Medulla oblongata (tissue), 1 donor: ENCODE results near the gene CTNNA2.
"Not testable (repeated sequence)": the region's sequence is repeated elsewhere in the genome, so short reads cannot be mapped to it uniquely, and the experiment has no call there.

ENCODE experiments used
- DNase-seq: peaks from one replicate; pipeline ENCODE4 v3.0.0-alpha.2; 2015; ENCODE audit errors: extremely low spot score

The CTNNA2 gene

DNA sequence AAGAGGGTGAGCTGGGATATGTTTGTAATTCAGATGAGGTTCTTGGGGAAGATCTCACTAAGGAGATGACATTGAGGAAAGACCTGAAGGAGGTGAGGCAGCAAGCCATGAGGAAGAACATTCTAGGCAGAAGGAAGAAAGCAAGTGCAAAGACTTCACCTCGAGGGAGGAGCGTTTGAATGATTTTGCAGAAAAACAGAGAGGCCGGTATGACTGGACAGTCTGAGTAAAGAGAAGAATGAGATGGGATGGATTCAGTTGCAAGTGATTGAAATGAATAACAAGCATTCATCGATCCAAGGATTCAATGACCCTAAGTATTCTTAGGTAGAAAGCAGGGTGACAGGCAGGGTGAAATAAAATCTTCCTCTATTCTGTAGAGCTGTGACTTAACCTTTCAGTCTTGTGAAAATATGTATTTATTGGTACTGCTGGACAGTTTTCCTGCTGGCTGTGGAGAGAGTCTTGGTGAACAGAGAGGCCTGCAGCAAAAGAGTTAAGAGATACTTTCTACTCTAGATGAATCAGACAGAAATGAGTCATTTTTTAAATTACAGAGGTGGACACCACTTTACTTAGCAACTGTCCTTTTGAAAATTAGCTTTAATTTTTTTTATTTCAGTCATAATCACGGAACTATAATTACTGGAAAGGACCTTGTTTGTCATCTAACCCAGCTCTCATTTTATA, 513.3 kb downstream of the CTNNA2 start:
- DNase-seq, result no peak

DNA sequence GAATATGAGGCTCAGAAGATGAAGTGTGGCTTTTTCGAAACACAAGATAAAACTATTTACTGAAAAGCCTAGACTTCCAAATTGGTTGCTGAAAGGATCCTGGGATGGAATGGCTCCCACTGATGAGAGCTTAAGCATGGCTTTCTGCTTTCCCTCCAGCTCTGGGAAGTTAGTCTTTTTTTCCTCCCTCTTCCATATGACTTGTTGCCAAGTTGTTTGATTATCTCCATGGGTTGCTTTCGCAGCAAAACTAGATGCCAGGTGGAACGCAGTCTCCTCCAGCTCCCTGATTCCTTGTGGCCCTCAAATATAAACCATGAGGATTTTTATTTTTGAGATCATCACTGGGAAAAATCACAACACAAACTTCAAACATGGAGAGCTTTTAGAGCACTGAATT, 515.2 kb downstream of the CTNNA2 start:
- no peak for DNase-seq

- DNase-seq, result no peak
Observed at GRCh38 chr2:80028584-80028983, 515.7 kb downstream of the CTNNA2 start.

DNA sequence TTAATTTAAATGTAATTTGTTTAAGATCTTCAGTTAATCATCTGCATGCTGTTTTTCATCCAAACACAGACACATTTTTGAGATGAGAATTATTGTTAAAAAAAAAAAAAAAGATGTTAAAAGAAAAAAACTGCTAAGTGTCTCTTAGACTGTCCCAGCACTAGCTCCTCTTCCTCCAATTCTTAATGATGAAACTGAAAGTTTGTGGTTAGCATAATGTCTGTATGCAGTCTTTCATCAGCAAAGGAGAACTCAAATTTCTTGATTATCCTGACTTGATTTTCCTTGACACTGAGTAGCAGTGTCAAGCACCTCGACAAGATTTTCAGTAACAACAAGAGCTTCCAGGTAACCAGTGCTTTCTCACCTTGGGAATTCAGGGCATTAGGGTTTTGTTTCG, 517.3 kb downstream of the CTNNA2 start:
- no peak for DNase-seq

DNA sequence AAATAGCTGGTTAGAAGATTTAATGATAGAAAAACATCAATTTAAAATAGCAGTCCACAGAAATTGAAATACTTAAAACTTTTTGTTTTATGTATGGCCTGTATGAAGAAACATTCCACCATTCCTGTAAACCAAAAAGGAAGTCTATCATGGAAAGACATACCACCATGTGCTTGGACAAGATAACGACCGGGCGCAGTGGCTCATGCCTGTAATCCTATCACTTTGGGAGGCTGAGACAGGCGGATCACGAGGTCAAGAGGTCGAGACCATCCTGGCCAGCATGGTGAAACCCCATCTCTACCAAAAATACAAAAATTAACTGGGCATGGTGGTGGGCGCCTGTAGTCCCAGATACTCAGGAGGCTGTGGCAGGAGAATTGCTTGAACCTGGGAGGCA, 519.8 kb downstream of the CTNNA2 start:
- DNase-seq, result not testable (repeated sequence)

DNA sequence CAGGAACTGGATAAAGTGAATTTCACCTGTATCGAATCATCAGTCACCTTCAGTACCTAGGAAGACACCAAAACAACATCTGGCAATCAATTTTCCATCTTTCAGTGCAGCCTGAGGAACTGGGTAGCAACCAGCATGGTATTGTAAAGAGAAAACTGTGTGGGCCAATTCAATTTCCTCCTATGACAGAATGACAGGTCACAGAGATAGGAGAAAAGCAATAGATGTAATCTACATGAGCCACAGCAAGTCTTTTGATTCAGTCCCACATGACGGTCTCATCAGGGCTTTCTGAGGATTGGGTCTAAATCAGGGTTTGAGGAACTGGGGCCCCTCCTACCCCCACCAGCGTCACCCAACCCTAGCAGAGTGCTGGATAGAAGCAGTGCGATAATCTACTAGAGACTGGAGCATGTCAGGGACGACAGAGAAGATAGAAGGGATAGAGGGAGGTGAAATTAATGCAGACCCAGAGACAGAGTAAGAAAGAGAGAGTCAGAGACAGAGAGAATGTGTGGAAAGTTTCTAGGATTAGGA, 523.0 kb downstream of the CTNNA2 start:
- DNase-seq, result no peak

- no peak for DNase-seq
Observed at GRCh38 chr2:80037310-80037709, 524.5 kb downstream of the CTNNA2 start.

GRCh38 chr2:80040226-80040625, 527.4 kb downstream of the CTNNA2 start:
- DNase-seq, result no peak

- DNase-seq, result no peak
Observed at GRCh38 chr2:80042635-80043034, 529.8 kb downstream of the CTNNA2 start.

- DNase-seq, result no peak
Observed at GRCh38 chr2:80048296-80048695, 535.4 kb downstream of the CTNNA2 start.

- no peak for DNase-seq
Observed at GRCh38 chr2:80050246-80050645, 537.4 kb downstream of the CTNNA2 start.

DNA sequence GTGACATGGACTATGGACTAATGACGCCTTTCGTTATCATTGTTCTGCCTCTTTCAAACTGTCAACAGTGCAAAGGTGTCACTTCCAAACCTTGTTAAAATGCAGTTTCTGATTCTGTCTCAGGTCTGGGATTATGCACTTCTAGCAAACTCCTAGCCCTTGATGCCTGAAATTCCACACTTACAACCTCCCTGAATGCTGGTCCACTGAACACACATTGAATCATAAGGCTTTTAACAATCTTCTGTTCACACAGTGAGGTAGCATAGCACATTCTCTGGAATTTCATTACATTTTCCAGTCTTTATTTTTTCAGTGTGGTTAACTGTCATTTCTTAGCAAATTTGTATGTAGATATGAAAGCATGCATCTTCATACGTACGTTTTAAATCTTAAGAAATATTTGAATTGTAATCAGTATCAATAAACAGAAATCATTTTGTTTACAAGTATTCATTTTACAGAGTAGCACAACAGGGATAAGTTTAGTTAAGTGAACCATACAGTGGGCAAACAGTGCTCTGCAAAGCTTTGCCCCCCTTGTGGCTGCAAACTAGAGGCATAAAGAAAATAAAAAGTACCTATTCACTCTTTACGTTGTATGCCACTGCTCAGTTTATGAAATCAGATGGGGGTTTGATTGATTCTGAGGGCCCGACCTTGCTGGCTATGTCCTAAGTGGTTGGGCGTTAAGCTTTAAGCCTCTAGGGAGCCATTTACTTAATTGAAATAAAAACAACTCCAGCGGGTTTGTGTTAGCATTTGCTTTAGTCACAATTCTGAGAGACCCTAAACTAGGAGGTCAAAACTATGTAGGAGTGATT, 540.9 kb downstream of the CTNNA2 start:
- no peak for DNase-seq

- no peak for DNase-seq
Observed at GRCh38 chr2:80054346-80054675, 541.5 kb downstream of the CTNNA2 start.

GRCh38 chr2:80057956-80058355, 545.1 kb downstream of the CTNNA2 start:
- no peak for DNase-seq

GRCh38 chr2:80058562-80058961, 545.7 kb downstream of the CTNNA2 start:
- no peak for DNase-seq

DNA sequence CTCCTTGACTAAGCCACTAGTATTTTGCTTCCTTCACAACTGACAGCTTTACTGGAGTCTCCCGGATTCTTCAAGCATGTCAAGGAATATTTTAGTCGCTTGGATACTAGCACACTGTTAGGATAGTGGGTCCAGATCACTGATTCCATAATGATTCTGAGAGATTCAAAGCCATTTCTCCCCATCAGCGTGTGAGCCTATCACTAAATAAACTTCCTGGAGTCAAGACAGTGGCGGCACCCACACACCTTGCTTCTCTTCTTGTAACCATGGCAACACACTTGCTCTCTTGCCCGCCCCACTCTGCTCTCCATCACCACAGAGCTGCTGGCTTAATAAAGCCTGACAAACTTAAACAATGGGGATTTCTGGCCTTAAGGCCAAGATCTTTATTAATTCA, 546.6 kb downstream of the CTNNA2 start:
- DNase-seq, result no peak

GRCh38 chr2:80061881-80062280, 549.0 kb downstream of the CTNNA2 start:
- DNase-seq, result peak; percentile 40

DNA sequence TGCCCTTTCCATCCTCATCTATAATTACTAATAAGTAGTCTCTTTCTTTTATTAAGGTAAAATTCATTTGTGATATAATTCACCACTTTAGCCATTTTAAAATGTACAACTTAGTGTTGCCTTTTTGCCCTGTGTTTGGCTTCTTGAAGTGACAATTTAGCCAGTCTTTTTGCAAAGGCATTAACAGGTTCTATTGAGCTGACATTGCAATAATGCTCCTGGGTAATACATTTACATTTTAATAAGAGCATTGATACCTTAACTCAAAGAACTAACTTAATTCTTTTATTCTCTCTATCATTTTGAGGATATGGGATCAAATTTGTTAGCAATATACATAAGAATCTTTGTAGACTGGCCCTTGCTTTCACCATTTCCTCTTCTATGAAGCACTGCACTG, 549.4 kb downstream of the CTNNA2 start:
- no peak for DNase-seq

DNA sequence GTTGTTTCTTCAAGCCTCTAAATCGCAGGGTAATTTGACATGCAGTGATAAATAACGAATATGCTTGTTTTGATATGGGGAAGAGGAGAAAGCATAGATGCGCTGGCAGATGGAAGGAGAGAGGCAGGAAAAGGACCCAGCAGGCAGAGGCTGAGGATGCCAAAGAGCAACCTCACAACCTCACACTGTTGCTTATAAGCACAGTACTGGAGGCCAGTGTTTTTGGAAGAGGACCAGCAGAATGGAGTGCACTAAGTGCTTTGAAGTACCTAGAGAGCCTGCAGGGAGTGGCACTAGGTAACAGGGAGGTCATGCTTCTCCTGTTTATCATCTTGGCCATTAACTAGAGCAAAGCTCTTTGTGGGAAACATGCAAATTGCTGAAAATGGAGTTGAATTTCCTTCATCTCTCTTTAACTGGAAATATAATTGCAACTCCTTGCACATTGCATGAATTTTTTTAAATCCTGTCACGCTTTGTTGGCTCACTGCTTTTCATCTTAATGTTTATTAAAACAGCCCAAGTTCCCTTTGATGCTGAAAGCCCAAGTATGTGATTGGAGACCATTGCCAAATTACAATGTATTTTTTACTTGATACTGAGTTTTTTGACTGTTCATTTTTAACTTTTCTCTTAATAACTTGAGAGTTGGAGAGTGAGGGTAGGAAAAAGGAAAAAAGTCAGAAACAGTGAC, 555.3 kb downstream of the CTNNA2 start:
- no peak for DNase-seq

- DNase-seq, result no peak
Observed at GRCh38 chr2:80070587-80070986, 557.7 kb downstream of the CTNNA2 start.

DNA sequence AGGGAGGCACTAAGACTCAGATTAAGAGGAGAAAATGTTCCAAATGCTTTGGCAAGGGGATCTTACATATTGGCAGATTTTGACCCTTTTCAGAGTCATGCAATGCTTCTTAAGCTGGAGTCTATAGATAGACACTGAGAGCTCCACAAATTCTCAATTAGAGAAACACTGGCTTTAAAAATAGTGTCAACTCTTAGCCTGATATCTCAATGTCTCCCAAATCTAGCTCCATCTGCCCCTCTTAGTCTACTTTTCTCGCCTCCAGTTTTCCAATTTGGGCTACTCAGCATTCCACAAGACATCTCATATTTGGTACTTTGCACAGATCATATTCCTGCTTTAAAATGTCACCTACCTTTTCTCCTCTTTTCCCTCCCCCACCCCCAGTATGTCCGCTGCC, 559.1 kb downstream of the CTNNA2 start:
- DNase-seq, result no peak

DNA sequence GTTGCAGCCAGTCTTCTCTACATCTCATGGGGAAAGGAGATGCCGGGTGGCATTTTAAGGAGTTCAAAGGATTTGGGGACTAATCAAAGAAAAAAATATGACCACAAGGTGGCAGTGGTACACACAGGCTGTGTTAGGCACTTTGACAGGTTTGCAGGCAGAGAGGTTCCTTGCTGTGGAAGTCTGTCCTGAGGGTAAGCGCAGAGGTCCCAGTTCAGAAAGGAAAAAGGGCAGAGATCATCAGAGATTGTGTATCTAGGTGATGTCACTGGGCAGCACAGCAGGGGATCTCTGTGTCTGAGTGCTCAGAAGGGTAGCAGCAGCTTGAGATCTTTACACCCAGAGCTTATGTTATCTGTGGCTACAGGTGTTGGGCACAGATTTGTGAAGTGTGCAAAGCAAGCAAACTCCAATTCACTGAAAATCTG, 560.3 kb downstream of the CTNNA2 start:
- DNase-seq, result peak; percentile 83
